HepG2 (cell line): Measurements from ENCODE around the gene ADAMTS17. TPM values are rescaled to one million over a fixed set of nuclear protein-coding genes. Genes with fewer than 3 reads are reported as not detected.
"Not testable (repeated sequence)": the region's sequence is repeated elsewhere in the genome, so short reads cannot be mapped to it uniquely, and the experiment has no call there.

ENCODE experiments used
- ATAC-seq: fragments of 200-7000 bp; cut with Tn5 transposase; 3 replicates; pipeline ENCODE4 v1.9.1; 2020; ENCODE audit warnings: mild to moderate bottlenecking, moderate library complexity
- BruUV-seq: library from RNA; stranded (reverse); fragments of 400-500 nt; replicated peaks from 2 replicates; lab custom pipeline; 2021; lab: Mats Ljungman, UMichigan
- CTCF ChIA-PET: fragments of 300-600 bp; formaldehyde crosslinking; extraction: SDS; loops from one replicate; lab custom pipeline; 2021; ENCODE audit warnings: low total read pairs, inconsistent platforms, low intra/inter-chr PET ratio; lab: Yijun Ruan, JAX
- POLR2A ChIA-PET: fragments of 350-600 bp; sonication (Branson Sonifier 250); formaldehyde crosslinking; loops from one replicate; lab custom pipeline; 2020; ENCODE audit warnings: antibody characterized with exemption, inconsistent platforms; lab: Yijun Ruan, JAX
- DNase-seq: peaks from one replicate; pipeline ENCODE4 v3.0.0-alpha.2; 2015; ENCODE audit warnings: low spot score
- FAIRE-seq: peaks from 3 replicates; lab custom pipeline; 2011; peaks lifted over from hg19 to GRCh38; lab: Jason Lieb, UNC
- H2AFZ ChIP-seq: one replicate; pipeline ENCODE4 v1.6.1; 2011; ENCODE audit warnings: low read length, inconsistent platforms
- H3K27ac ChIP-seq: fragments of 300-600 bp; 3 replicates; pipeline ENCODE4 v1.8.0; 2011; ENCODE audit warnings: mixed run types, mild to moderate bottlenecking, mixed read lengths, low read length, inconsistent platforms; ENCODE audit not compliant: insufficient read depth; ENCODE audit errors: extremely low read length
- H3K27me3 ChIP-seq, 2 experiments: fragments of 200-600 bp in 1 of 2; 2 replicates in 1 of 2; 3 replicates in 1 of 2; pipeline versions ENCODE4 v1.6.0 to v1.8.0; 2011; ENCODE audit warnings: low read length in 2 of 2, mild to moderate bottlenecking in 2 of 2, moderate library complexity in 2 of 2, inconsistent platforms in 1 of 2; ENCODE audit not compliant: insufficient read depth in 2 of 2, control insufficient read depth in 1 of 2
- H3K36me3 ChIP-seq, 2 experiments: fragments of 200-600 bp in 1 of 2; replicated peaks in 1 of 2; 2 replicates in 1 of 2; 3 replicates in 1 of 2; pipeline versions ENCODE4 v1.5.1 to v1.8.0; 2011; ENCODE audit warnings: low read length in 2 of 2, inconsistent platforms in 1 of 2; ENCODE audit not compliant: insufficient read depth in 2 of 2, control insufficient read depth in 1 of 2
- H3K4me1 ChIP-seq: 2 replicates; pipeline ENCODE4 v1.5.1; 2012; ENCODE audit warnings: low read length, inconsistent platforms; ENCODE audit not compliant: insufficient read depth
- H3K4me2 ChIP-seq: 2 replicates; pipeline ENCODE4 v1.6.0; 2011; ENCODE audit warnings: low read depth, low read length, inconsistent platforms
- H3K4me3 ChIP-seq, 3 experiments: fragments of 200-600 bp in 1 of 3; sonication (generic), shearing (Covaris generic) in 1 of 3; replicated peaks in 1 of 3; 2 replicates each; pipeline ENCODE4 v1.5.1; 2011 to 2016; ENCODE audit warnings: low read length in 3 of 3, inconsistent platforms in 2 of 3, low read depth in 2 of 3, mild to moderate bottlenecking in 2 of 3, control low read depth in 1 of 3, mixed read lengths in 1 of 3; ENCODE audit not compliant: insufficient read depth in 1 of 3
- H3K79me2 ChIP-seq: one replicate; pipeline ENCODE4 v1.6.1; 2011; ENCODE audit warnings: low read length, inconsistent platforms; ENCODE audit not compliant: insufficient read depth
- H3K9ac ChIP-seq: 2 replicates; pipeline ENCODE4 v1.6.0; 2011; ENCODE audit warnings: mild to moderate bottlenecking, low read depth, low read length, inconsistent platforms; ENCODE audit not compliant: insufficient read depth
- H3K9me3 ChIP-seq: 2 replicates; pipeline ENCODE4 v1.5.1; 2012; ENCODE audit warnings: mild to moderate bottlenecking, low read length
- H4K20me1 ChIP-seq: 2 replicates; pipeline ENCODE4 v1.6.0; 2011; ENCODE audit warnings: inconsistent platforms, mild to moderate bottlenecking, low read length, moderate library complexity; ENCODE audit not compliant: insufficient read depth
- NFE2 ChIP-seq: sonication (generic); formaldehyde crosslinking; IDR thresholded peaks from 2 replicates; pipeline ENCODE4 v1.4.0; 2020; ENCODE audit warnings: missing genetic modification reagents
- NFIB ChIP-seq: sonication (generic); formaldehyde crosslinking; IDR thresholded peaks from 2 replicates; pipeline ENCODE4 v1.9.0; 2021; ENCODE audit warnings: missing genetic modification reagents, mild to moderate bottlenecking, borderline replicate concordance
- ZNF446 ChIP-seq: sonication (generic); formaldehyde crosslinking; IDR thresholded peaks from 2 replicates; pipeline ENCODE4 v1.5.0; 2020; ENCODE audit warnings: mild to moderate bottlenecking, missing genetic modification reagents
- WGBS: methylation state at CpG from one replicate; pipeline ENCODE4 v1.1.6; 2017; ENCODE audit warnings: low lambda C conversion rate; 5-methylcytosine and 5-hydroxymethylcytosine counted together
- in situ Hi-C: cut with HindIII; loops from 2 replicates; pipeline ENCODE4 v1.10.0; 2017; ENCODE audit warnings: low pct_unique_long_range_greater_than_20kb; ENCODE audit not compliant: extremely low pct_ligation_motif_present
- intact Hi-C: fragments of 100-400 bp; cut with micrococcal nuclease; formaldehyde crosslinking; loops from one replicate; pipeline ENCODE4 v1.10.0; 2022; ENCODE audit not compliant: unreplicated experiment
- polyA plus RNA-seq, 8 experiments: library from polyadenylated mRNA; depleted of rRNA in 3 of 8; stranded (reverse) in 7 of 8; unstranded in 1 of 8; fragments of >200 nt; fragmentation: Illumina TruSeq in 4 of 8; extraction: Trizol in 4 of 8; gene quantifications; 2 replicates each; pipeline versions ENCODE4 v1.2.1 to v1.2.3, GENCODE V29; 2011 to 2016; ENCODE audit warnings: low read depth in 4 of 8, missing spikeins in 1 of 8, mixed read lengths in 1 of 8; ENCODE audit not compliant: insufficient read depth in 1 of 8
- total RNA-seq, 5 experiments: library from RNA; depleted of rRNA; stranded (reverse); fragments of >200 nt; fragmentation: Illumina TruSeq; extraction: Trizol; gene quantifications; 2 replicates each; pipeline ENCODE4 v1.2.3, GENCODE V29; 2016; ENCODE audit warnings: low read depth in 1 of 5

ADAMTS17 gene
- total and polyA plus RNA-seq, 2 of the 13 experiments (the other 11 are each of a cell fraction or from before 2014, with no cell fraction given): 0.02 to 0.04 TPM

GRCh38 chr15:100090411-100090810, 251.4 kb downstream of the ADAMTS17 start:
- H3K4me1 ChIP-seq: no peaks in the 10 kb centered on the region
- H3K4me3 ChIP-seq: no peak overlapping the region
- CTCF ChIA-PET: no interaction called here
- H3K9ac ChIP-seq: no peak overlapping the region
- FAIRE-seq (no peak), ATAC-seq (no peak), DNase-seq (no peak)
- intact Hi-C loops: no loop called here
- POLR2A ChIA-PET: no interaction called here
- no TSS peak for BruUV-seq
- H2AFZ ChIP-seq: no peak overlapping the region
- no peaks in the 10 kb centered on the region for H4K20me1 ChIP-seq
- no peak overlapping the region for H3K27ac ChIP-seq
- WGBS: 75% methylated on average over 11 of the region's 11 CpGs
- H3K4me2 ChIP-seq: no peak overlapping the region
- H3K36me3 ChIP-seq: no peaks in the 10 kb centered on the region
- H3K27me3 ChIP-seq: no peaks in the 10 kb centered on the region
- no peaks in the 10 kb centered on the region for H3K79me2 ChIP-seq
- no peaks in the 10 kb centered on the region for H3K9me3 ChIP-seq
- TF ChIP-seq ZNF446 (CRISPR knock-in tag) (no peak), NFE2 (CRISPR knock-in tag) (no peak), NFIB (CRISPR knock-in tag) (no peak)
- TF ChIP-seq, all 625 proteins: peak for 0
- in situ Hi-C loops: no loop called here

- POLR2A ChIA-PET, DNase-seq, FAIRE-seq, ATAC-seq, H3K4me3 ChIP-seq, H3K27me3 ChIP-seq, H3K9ac ChIP-seq, intact Hi-C loops, H3K79me2 ChIP-seq, H2AFZ ChIP-seq, H3K4me1 ChIP-seq, BruUV-seq, H4K20me1 ChIP-seq, CTCF ChIA-PET, H3K27ac ChIP-seq, in situ Hi-C loops, H3K36me3 ChIP-seq, H3K9me3 ChIP-seq, H3K4me2 ChIP-seq: not testable (repeated sequence)
- 46% methylated on average over 9 of the region's 17 CpGs for WGBS
These were observed 257.5 kb downstream of the ADAMTS17 start for GRCh38 chr15:100084042-100084821.
